ENCODE measurements around the gene CLEC17A.

Gene CLEC17A

GRCh38 chr19:14654786-14655560 is 72.1 kb downstream of the CLEC17A start:
- DNase-seq (ENCODE audit: low read depth) = no peak

GRCh38 chr19:14655726-14656125 is 72.8 kb downstream of the CLEC17A start:
- no peak for DNase-seq (ENCODE audit: low read depth)

DNA sequence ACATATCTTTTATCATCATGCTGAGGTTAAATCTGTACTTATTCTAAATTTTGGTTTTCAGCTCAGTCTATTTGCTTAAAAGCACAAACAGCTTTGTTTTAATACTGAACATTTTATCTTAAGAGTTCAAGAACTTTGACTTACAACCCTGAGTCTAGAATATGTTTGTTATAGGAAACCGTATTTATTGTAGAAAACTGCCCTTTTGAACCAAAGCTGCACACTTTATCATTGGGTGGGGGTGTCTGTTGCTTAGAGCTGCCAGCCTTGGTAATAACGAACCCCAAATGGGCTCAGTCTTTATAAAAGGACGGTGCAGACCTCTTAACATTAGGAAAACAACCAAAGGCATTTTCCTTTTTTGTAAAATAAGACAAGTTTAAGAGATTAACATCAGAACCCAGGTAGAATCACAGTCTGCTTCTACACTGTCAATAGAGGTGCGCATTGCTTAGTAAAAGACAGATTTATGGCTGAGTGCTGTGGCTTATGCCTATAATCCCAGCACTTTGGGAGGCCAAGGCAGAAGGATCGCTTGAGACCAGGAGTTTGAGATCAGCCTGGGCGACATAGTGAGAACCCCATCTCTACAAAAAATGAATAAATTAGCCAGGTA is 77.1 kb downstream of the CLEC17A start:
- DNase-seq (ENCODE audit: low read depth) = no peak

DNA sequence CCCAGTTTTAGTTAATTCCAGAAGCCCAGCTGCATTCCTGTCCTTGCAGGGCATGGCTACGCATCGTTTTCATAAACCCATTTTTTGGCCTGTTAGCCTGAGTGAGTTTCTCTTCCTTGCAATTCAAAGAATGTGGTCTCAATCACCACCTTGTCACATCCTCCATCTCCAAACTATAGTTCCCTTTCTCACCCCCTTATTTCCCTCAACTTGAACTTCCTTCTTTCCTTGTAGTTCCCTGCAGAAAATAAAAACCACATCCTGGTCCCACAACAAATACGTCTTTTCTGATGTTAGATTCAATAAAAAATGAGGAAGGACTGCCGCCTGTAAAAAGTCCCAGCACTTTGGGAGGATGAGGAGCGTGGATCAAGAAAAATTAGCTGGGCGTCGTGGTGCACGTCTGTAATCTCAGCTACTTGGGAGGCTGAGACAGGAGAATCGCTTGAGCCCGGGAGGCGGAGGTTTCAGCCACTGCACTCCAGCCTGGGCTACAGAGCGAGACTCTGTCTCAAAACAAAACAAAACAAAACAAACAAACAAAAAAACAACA is 78.6 kb downstream of the CLEC17A start:
- DNase-seq (ENCODE audit: low read depth) = no peak

Measured in fibroblast of gingiva (primary cell).